Stomach smooth muscle (tissue), 2 donors: Measurements from ENCODE around the gene IL2RA.
A peak's percentile ranks its signal among the peaks of the same experiment; 100 is the strongest.
"Not testable (repeated sequence)": the region's sequence is repeated elsewhere in the genome, so short reads cannot be mapped to it uniquely, and the experiment has no call there.

Experiments
- H3K27ac ChIP-seq: one replicate; pipeline ENCODE4 v1.7.0; 2013; ENCODE audit warnings: mild to moderate bottlenecking, low read length, inconsistent platforms
- H3K27me3 ChIP-seq, 2 donors: one replicate each; pipeline ENCODE4 v1.7.0; 2013; ENCODE audit warnings: low read length in 2 of 2; ENCODE audit not compliant: insufficient read depth in 2 of 2, control insufficient read depth in 1 of 2
- H3K36me3 ChIP-seq, 2 donors: one replicate each; pipeline ENCODE4 v1.7.0; 2013; ENCODE audit warnings: low read length in 2 of 2; ENCODE audit not compliant: control insufficient read depth in 2 of 2, insufficient read depth in 2 of 2
- H3K4me1 ChIP-seq: one replicate; pipeline ENCODE4 v1.7.0; 2013; ENCODE audit warnings: low read length; ENCODE audit not compliant: control insufficient read depth, insufficient read depth
- H3K4me3 ChIP-seq, 2 donors: one replicate each; pipeline ENCODE4 v1.7.0; 2013; ENCODE audit warnings: low read length in 2 of 2
- H3K9ac ChIP-seq, 2 donors: one replicate each; pipeline ENCODE4 v1.7.0; 2013; ENCODE audit warnings: low read length in 2 of 2, mild to moderate bottlenecking in 1 of 2
- H3K9me3 ChIP-seq, 2 donors: one replicate each; pipeline ENCODE4 v1.7.0; 2013; ENCODE audit warnings: low read length in 2 of 2; ENCODE audit not compliant: control insufficient read depth in 2 of 2
- donor health status: healthy.
- donor health status: Pancreatic carcinoma.

The IL2RA gene

GRCh38 chr10:6011558-6011957 is 50.6 kb downstream of the IL2RA start:
- H3K27ac ChIP-seq = no peak overlapping the region
- H3K4me3 ChIP-seq = no peak overlapping the region
- H3K9me3 ChIP-seq = peaks cover 3 to 10% of the 10 kb centered on the region in 2 donors
- H3K36me3 ChIP-seq = no peaks in the 10 kb centered on the region
- H3K4me1 ChIP-seq = no peaks in the 10 kb centered on the region
- H3K9ac ChIP-seq = no peak overlapping the region
- H3K27me3 ChIP-seq = peaks cover 0 to 2% of the 10 kb centered on the region in 2 donors

GRCh38 chr10:6010569-6010968 is 51.6 kb downstream of the IL2RA start:
- peaks cover 0 to 2% of the 10 kb centered on the region in 2 donors for H3K27me3 ChIP-seq
- H3K27ac ChIP-seq = no peak overlapping the region
- no peak overlapping the region for H3K9ac ChIP-seq
- peaks cover 3 to 10% of the 10 kb centered on the region in 2 donors for H3K9me3 ChIP-seq
- H3K36me3 ChIP-seq = no peaks in the 10 kb centered on the region
- no peaks in the 10 kb centered on the region for H3K4me1 ChIP-seq
- H3K4me3 ChIP-seq = no peak overlapping the region

DNA sequence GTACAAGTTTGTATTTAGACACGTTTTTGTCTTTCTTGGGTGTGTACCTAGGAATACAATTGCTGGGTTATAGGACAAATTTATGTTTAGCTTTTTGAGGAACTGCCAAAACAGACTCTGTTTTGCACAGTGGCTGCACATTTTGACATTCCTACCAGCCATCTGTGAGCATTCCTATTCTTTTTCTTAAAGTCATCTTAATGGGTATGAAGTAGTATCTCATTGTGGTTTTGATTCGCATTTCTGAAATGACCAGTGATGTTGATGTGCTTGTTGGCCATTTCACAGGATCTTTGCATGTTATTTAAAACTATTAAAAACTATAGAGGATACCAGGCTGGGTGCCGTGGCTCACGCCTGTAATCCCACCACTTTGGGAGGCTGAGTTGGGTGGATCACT is 52.2 kb downstream of the IL2RA start:
- Histone ChIP-seq H3K27ac (no peak overlapping the region), H3K4me1 (no peaks in the 10 kb centered on the region), H3K9me3 (peaks cover 3 to 10% of the 10 kb centered on the region in 2 donors), H3K27me3 (peaks cover 0 to 2% of the 10 kb centered on the region in 2 donors), H3K9ac (no peak overlapping the region), H3K36me3 (no peaks in the 10 kb centered on the region), H3K4me3 (no peak overlapping the region)

DNA sequence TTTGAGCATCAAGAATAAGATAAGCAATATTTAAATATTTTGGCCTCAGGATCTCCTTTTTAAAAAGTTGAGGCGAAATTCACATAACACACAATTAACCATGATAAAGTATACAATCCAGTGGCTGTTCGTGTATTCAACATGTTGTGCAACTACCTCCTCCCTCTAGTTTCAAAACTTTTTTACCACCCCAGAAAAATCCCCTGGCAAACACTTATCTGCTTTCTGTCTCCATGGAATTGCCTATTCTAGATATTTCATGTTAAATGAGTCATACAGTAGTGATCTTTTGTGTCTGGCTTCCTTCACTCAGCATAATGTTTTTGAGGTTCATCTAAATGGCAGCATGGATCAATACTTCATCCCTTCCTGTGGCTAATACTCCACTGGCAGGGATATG is 53.0 kb downstream of the IL2RA start:
- Histone ChIP-seq H3K9me3 (peaks cover 3 to 10% of the 10 kb centered on the region in 2 donors), H3K4me3 (no peak overlapping the region), H3K9ac (no peak overlapping the region), H3K36me3 (no peaks in the 10 kb centered on the region), H3K27me3 (peaks cover 0 to 2% of the 10 kb centered on the region in 2 donors), H3K27ac (no peak overlapping the region), H3K4me1 (no peaks in the 10 kb centered on the region)

DNA sequence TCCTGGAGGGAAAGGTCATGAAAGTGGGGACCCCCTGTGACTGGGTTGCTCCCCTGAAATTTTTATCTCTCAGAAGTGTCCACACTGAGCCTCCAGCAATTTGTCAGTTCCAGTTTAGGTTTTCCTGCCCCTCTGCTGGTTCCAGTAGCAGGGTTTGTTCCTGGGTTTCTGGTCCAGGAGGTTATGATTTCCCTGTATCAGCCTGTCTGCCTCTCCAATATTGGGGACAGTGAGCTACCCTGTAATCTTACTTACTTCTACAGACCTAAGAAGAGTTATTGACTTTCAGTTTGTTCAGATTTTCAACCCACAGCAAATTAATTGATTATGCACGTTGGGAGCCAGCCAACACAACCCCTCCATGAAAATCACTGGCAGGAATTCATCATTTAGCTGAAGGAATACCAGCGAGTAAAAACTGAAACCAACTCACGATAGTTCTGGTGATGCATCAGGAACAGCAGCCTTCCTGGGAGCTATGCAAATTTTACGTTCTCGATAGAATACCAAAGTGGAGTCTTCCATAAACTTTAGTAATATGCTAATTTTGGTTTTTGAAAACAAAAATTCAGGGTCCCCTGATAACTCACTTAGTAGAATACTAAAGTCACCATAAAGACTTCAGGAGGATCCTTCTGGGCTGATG is 53.5 kb downstream of the IL2RA start:
- Histone ChIP-seq H3K27me3 (peaks cover 0 to 2% of the 10 kb centered on the region in 2 donors), H3K4me1 (no peaks in the 10 kb centered on the region), H3K9ac (no peak overlapping the region), H3K4me3 (peak overlapping the region in 1 of 2 donors; percentile 16), H3K36me3 (no peaks in the 10 kb centered on the region), H3K9me3 (peaks cover 3 to 10% of the 10 kb centered on the region in 2 donors), H3K27ac (no peak overlapping the region)

- H3K4me3 ChIP-seq = no peak overlapping the region
- H3K9me3 ChIP-seq = peaks cover 3 to 10% of the 10 kb centered on the region in 2 donors
- H3K27me3 ChIP-seq = peaks cover 0 to 2% of the 10 kb centered on the region in 2 donors
- H3K27ac ChIP-seq = no peak overlapping the region
- H3K9ac ChIP-seq = no peak overlapping the region
- no peaks in the 10 kb centered on the region for H3K36me3 ChIP-seq
- no peaks in the 10 kb centered on the region for H3K4me1 ChIP-seq
Observed at GRCh38 chr10:6006991-6007390, 55.2 kb downstream of the IL2RA start.

DNA sequence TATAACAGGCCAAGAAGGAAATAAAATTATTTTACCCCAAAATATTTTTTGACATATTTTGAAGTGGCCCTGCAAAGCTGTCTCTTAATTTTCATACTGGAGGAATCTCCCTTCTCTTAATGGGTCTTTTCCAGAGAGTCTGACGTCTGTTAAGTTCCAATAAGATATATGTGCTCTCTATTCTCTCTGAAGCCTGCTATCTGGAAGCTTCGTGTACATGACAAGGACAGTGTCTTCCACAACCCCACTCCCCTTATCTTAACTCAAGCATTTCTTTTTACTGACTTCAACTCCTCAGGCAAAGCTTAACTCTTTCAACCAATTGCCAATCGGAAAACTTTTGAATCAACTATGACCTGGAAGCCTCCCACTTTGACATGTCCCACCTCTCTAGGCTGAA is 55.6 kb downstream of the IL2RA start:
- no peak overlapping the region for H3K4me3 ChIP-seq
- peaks cover 3 to 10% of the 10 kb centered on the region in 2 donors for H3K9me3 ChIP-seq
- no peak overlapping the region for H3K27ac ChIP-seq
- no peak overlapping the region for H3K9ac ChIP-seq
- H3K36me3 ChIP-seq = no peaks in the 10 kb centered on the region
- peaks cover 0 to 2% of the 10 kb centered on the region in 2 donors for H3K27me3 ChIP-seq
- H3K4me1 ChIP-seq = no peaks in the 10 kb centered on the region

GRCh38 chr10:6005856-6006395 is 56.2 kb downstream of the IL2RA start:
- Histone ChIP-seq H3K9me3 (peaks cover 3 to 10% of the 10 kb centered on the region in 2 donors), H3K4me3 (no peak overlapping the region), H3K27me3 (peaks cover 0 to 2% of the 10 kb centered on the region in 2 donors), H3K36me3 (no peaks in the 10 kb centered on the region), H3K27ac (no peak overlapping the region), H3K4me1 (no peaks in the 10 kb centered on the region), H3K9ac (no peak overlapping the region)

- not testable (repeated sequence) for H3K27me3 ChIP-seq, H3K4me1 ChIP-seq, H3K9ac ChIP-seq, H3K36me3 ChIP-seq, H3K4me3 ChIP-seq, H3K27ac ChIP-seq
- peaks cover 3 to 10% of the 10 kb centered on the region in 2 donors for H3K9me3 ChIP-seq
Observed at GRCh38 chr10:6005161-6005804, 56.9 kb downstream of the IL2RA start.

- Histone ChIP-seq H3K4me1 (no peaks in the 10 kb centered on the region), H3K9me3 (peaks cover 3 to 10% of the 10 kb centered on the region in 2 donors), H3K36me3 (no peaks in the 10 kb centered on the region)
Observed at GRCh38 chr10:6002809-6003510, 59.2 kb downstream of the IL2RA start.

More at GRCh38 chr10:6002809-6003510, 59.2 kb downstream of the IL2RA start:
- peaks cover 0 to 7% of the 10 kb centered on the region in 2 donors for H3K27me3 ChIP-seq
- H3K27ac ChIP-seq = no peak overlapping the region
- H3K4me3 ChIP-seq = no peak overlapping the region
- H3K9ac ChIP-seq = no peak overlapping the region
